DMS153 treated with DMSO at 0.1 percent for 48 hours (cell line): ENCODE data around the gene CENPK.
"Not testable (repeated sequence)": the region's sequence is repeated elsewhere in the genome, so short reads cannot be mapped to it uniquely, and the experiment has no call there.

Experiments used
- DNase-seq: peaks from one replicate; lab custom pipeline; 2025; ENCODE audit not compliant: unreplicated experiment; lab: John Stamatoyannopoulos, UW

Gene CENPK

DNA sequence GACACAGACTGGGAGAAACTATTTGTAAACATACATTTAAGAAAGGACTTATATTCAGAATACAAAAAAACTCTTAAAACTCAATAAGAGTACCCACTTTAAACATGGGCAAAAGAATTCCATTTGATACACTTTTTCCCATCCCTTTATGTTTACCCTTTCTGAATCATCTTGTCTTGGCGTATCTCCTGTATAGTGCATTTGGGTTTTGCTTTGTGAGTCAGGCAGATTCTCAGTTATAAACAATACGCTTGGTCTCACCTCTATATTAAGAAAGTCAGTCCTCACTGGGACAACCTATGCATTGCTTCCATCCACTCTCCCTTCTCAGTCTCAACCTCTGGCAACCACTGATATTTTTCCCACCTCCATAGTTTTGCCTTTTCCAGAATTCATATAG, 54.0 kb downstream of the CENPK start:
- no peak for DNase-seq

DNA sequence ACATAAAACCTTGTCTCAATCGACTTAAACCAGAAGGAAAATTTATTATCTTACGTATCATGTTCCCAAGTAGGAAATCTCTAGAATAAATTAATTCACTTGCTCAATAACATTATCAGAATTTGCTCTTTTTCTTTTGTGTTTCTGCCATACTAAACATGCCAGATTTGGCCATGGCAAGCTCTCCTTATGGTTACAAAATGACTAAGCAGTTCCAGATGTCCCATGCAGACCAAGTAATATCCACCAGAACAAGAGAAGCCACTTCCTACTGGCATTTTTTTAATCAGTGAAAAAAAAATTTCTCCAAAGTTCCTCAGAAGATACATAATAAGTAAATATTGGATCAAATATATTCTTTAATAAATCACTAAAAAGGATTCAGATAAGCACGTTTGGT, 56.0 kb downstream of the CENPK start:
- no peak for DNase-seq

DNA sequence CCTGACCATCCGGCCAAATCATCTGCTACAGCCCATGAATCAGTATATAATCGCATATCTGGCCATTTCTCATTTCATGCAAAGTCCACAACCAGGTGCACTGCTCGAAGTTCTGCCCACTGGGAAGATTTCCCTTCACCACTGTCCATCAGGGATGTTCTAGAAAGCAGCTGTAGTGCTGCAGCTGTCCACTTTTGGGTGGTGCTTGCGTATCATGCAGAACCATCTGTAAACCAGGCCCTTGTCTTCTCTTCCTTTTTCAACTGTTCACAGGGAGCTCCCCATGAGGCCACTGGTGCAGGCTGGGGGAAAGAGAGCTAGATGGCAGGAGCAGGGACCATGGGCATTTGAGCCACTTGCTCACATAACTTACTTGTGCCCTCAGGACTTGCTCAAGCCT, 73.8 kb downstream of the CENPK start:
- no peak for DNase-seq

- DNase-seq, result not testable (repeated sequence)
Observed at GRCh38 chr5:65488038-65488687, 74.8 kb downstream of the CENPK start.

DNA sequence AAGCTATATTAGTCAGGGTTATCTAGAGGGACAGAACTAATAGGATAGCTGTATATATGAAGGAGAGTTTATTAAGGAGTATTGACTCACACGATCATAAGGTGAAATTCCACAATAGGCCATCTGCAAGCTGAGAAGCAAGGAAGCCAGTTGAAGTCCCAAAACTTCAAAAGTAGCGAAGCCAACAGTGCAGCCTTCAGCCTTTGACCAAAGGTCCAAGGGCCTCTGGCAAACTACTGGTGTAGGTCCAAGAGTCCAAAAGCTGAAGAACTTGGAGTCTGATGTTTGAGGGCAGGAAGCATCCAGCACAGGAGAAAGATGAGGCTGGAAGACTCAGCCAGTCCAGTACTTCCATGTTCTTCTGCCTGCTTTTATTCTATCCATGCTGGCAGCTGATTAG, 76.2 kb downstream of the CENPK start:
- not testable (repeated sequence) for DNase-seq

DNA sequence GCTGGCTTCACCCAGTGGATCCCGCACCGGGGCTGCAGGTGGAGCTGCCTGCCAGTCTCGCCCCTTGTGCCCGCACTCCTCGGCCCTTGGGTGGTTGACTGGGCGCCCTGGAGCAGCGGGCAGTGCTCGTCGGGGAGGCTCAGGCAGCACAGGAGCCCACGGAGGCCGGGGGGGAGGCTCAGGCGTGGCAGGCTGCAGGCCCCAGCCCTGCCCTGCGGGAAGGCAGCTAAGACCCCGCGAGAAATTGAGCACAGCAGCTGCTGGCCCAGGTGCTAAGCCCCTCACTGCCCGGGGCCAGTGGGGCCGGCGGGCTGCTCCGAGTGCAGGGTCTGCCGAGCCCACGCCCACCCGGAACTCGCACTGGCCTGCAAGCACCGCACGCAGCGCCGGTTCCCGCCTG, 77.6 kb downstream of the CENPK start:
- DNase-seq, result no peak

DNA sequence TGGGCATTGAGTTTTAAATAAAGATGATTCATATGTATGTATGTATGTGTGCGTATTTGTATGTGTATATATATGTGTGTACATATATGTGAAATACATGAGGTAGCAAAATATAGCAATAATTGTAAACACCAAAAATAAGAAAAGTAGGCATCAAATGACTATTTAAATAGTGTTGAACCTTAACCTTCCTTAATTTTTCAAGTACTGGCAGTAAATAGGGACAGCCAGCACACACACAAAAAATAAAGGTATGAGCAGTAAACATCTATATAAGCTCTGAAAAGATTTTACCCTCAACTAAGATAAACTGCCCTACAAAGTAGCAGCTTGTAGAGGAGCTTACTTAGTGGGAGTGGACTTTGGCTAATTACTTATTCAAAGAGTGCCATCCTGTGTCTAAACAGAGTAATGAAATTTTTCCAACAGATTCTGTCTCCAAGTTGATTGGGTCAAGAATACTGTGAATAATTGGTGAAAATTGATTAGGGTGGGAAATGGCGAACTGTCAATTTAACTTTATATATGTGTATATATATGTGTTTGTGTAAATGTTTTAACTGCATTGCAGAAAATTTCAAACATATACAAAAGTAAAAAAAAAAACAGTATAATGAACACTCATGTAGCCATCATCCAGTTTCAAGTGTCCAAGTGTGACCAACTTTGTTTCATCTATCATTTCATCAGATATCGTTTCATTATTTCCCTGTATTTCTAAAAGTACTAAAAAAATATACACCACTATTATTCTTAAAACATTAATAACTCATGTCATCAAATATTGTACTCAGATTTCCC, 79.2 kb downstream of the CENPK start:
- DNase-seq, result peak; percentile 7

- DNase-seq, result peak; percentile 4
Observed at GRCh38 chr5:65482736-65483545, 80.0 kb downstream of the CENPK start.

DNA sequence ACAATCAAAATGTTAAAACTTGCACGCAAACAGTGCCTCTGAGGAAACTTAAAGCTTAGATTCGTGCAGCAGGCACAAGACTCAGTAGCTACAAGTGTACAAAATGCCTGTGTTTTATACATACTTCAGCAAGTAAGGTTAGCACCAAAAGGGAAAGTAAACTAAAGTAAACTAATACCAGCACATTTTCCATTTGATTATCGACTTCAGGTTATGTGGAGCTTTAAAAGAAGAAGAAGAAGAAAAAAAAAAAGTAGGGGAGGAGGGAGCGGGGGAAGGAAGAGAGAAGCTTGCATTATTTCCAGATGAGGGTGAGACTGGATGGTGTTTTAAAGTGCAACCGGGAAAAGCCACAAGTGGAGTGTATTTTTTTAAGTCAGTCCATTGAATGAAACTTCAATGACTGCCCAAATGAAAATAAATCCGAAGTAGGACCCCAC, 80.7 kb downstream of the CENPK start:
- DNase-seq, result no peak

DNA sequence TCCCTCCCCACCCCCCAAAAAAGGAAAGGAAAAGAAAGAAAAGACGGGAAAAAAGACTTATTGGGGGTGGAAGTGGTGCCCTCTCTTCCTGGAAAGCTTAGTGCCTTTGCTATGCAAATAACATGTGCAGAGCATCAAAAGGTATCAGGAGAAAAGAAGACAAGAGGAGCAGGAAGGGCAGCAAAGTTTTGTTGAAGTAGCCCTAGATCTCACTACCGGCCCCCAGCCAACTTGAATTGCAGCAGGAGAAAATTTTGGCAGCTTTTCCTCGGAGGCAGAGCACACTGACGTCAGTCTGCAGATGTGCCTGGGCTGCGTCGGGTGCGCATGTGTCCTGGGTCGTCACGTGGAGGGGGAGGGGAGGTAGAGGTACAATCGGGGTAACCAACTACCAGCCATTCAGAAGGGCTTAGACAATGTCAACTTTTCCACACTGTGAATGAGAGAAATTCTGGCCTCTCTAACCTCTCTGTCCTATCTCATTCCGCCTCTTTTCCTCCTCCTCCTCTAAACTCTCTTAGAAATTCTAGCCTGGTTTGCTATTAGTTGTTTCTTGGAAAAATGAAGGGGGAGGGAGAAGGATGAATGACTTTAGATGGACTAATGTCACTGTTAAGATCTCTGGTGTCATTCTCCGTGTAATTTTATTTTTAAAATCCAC, 81.2 kb downstream of the CENPK start, which contains the start of gene ADAMTS6:
TSS of gene ADAMTS6 (minus strand) at position 286 of the 661 bp plus-strand sequence. CDS start 8,247 bp downstream, outside the sequence.
- DNase-seq, result peak; percentile 9

- DNase-seq, result no peak
Observed at GRCh38 chr5:65481171-65481581, 81.8 kb downstream of the CENPK start.

- no peak for DNase-seq
Observed at GRCh38 chr5:65480306-65480865, 82.6 kb downstream of the CENPK start.

DNA sequence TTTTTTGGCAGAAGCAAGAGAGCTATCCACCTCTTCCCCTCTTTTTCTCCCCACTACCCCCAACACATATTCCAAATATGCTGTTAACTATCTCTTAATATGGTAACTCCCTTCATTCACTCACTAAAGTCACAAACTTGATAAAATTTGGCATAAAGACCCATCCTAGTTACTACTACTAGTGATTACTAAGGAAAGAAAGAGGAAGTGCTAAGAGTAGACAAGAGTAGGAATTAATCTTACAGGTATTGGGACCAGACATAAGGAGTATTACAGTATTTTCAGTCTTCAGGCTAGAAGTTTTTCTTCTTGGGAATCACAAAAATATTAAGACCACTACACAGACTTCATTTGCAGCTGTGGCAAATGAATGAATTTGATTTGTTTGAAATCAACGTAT, 83.4 kb downstream of the CENPK start:
- DNase-seq, result no peak

DNA sequence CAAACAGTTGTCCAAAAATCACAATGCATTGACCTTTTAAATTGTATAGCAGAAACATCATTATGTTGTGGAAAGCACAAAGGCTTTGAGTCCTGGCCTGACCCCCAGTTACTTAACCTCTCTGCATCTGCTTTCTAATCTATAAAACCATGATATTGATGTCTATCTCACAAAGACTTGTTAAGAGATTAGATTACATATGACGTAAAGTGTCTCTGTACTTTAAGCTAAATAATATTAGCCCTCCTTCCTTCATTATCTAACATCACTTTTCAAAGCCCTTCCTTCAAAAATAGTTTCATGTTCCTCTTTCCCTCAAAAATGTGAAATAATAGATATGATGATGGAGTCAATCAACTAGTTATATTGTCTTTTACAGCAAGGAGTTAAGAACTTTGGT, 84.6 kb downstream of the CENPK start:
- no peak for DNase-seq

GRCh38 chr5:65475895-65476294, 87.1 kb downstream of the CENPK start:
- no peak for DNase-seq

DNA sequence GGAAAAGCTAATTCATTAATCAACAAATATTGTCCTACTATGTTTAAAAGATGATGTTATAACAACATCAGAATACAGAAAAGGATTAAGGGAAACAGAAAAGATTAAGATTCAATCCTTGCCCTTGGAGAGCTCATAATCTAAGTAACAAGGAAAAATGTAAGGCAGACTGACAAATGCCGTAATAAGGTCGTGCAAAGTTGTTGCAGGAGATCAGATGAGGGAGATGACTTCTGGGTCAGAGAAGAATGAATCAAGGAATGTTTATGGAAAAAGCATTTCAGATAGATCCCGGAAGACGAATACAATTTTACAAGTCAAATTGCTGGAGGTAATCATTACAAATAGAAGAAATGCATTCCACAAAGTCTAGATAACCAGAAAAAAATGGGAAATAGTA, 87.6 kb downstream of the CENPK start:
- no peak for DNase-seq

- DNase-seq, result no peak
Observed at GRCh38 chr5:65474130-65474711, 88.7 kb downstream of the CENPK start.

DNA sequence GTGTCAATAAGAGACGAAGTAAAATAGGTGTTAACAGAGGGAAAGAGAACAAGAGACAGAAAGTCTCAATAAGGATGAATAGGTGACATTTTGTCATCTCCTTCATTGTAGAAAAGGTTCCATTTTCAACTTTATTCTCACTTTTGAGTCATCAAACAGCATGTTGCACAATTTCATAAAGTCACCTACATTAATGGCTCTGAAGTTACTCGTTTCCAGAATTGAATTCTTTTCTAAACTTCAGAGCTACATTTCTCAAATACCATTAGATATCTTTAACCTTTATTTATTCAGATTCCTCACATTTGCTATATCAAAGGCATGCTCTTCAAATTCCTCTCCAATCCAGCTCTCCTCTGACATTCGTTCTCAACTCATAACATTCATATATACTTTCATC, 94.3 kb downstream of the CENPK start:
- DNase-seq, result no peak
